COLO668 (cell line): ENCODE data around the gene RMND5A.
A peak's percentile ranks its signal among the peaks of the same experiment; 100 is the strongest.

Experiments
- DNase-seq: peaks from one replicate; lab custom pipeline; 2025; ENCODE audit not compliant: unreplicated experiment; lab: John Stamatoyannopoulos, UW

RMND5A gene

DNA sequence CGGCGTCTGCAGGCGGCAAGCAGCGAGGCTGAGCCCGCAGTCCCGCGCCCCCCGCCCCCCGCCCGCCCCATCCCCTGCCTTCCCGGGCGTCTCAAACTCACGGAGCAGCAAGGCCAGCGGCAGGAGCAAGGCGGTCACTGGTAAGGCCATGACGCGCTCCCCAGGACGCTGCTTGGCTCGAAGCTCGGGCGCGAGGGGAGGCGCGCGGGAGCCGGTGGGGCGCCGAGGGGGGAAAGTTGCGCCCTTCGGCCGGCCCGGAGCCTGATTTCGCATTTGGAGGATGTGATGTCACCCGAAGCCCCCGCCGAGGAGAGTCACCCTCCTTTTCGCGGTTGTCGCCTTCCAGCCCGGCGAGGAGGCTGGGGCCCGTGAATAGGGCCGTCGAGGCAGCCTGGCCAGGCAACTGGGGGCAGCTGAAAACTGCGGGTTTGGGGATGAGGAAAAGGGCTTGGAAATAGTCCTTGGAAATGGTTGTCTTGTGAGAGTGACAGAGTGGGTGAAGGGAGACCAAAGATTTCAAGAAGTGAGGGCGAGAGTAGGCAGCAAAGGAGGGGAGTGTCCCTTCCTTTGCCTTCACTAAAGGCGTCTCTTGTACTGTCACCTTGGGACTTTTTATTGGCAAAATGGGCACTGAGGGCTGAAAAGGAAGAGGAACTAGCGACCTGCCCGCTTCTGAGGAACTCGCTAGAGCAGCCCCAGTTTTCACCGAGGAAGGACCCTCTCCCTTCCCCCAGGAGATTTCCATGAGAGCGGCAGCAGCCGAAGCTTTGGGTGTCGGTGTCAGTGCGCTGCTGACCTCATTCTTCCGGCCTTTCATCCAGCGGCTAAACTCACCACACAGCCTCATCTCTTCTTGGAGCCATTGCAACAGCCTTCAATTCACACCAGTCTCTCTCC, 70.8 kb downstream of the RMND5A start, which contains the start of gene CD8A:
CD8A (minus strand) TSS at position 238 of the 897 bp plus-strand sequence; CDS start at position 150, 88 bp downstream.
- DNase-seq = peak; percentile 16

DNA sequence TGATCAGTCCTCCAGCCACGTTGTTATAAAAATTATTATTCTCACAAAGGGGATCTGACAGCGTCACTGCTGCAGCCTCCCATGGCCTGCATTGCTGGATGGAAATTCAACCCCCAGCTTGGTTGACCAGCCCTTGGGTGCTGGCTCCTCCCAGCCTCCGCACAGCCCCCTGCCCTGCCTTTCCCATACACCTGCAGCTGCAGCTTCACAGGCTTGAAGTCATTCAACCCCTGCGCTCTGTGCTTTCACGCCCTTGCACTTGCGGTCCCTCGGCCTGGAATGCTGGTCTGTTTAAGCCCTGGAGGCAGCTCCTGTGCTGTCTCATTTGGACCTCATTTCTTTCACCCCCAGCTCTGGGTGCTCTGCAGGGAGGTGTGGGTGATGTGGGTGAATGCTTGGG, 71.5 kb downstream of the RMND5A start:
- no peak for DNase-seq

DNA sequence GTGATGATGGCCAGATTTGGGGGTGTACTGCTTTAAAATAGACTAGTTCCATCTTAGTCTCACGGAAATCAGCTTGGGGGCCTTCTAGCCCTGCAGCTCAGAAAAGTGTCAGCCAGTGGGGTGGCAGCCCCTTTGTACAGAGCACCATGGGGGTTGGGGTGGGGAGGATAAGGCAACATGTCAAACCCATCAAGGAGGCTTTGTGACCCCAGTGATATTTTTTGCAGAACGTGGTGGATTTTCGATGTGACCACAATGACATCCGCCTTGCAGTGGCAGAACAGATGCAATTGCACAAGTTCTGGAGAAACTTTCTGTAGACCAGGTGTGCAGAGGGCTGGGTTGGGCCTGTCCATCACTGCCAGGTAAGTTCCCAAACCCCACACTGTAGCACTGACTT, 73.7 kb downstream of the RMND5A start:
- DNase-seq = no peak

DNA sequence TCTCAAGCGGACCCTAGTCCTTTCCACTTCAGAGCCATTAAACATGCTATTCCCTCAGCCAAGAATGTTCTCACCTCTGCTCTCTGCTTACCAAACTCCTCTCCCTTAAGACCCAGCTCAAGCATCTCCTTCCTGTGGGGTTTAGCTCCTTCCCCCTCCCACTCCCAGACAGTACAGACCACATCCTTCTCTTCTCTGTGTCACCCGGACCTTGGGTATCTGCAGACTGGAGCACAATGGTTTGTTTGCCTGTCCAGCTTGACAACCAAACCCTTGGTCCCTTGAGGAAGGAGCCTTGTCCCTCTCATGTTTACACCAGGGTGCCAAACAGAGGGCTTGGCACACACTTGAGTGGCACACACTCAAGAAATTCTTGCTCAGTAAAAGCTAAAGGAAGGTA, 74.8 kb downstream of the RMND5A start:
- DNase-seq = no peak

DNA sequence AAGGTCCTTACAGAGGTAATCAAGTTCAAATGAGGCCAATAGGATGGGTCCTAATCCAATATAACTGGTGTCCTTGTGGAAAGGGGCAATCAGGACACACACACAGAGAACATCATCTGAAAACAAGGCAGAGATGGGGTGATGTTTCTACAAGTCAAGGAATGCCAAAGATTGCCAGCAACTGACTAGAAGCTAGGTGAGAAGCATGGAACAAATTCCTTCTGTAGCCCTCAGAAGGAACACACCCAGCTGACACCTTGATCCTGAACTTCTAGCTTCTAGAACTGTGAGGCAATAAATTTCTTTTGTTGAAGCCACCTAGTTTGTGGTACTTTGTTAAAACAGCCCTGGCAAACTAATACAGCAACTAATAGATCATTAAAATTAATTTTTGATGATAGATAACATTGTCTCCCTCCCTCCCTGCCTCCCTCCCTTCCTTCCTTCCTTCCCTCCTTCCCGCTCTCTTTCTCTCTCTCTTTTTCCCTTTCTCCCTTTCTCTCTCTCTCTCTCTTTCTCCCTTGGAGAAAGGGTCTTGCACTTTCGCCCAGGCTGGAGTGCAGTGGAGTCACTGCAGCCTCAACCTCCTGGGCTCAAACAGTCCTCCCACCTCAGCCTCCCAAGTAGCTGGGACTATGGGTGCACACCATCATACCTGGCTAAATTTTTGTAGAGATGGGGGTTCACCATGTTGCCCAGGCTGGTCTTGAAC, 80.9 kb downstream of the RMND5A start:
- no peak for DNase-seq

DNA sequence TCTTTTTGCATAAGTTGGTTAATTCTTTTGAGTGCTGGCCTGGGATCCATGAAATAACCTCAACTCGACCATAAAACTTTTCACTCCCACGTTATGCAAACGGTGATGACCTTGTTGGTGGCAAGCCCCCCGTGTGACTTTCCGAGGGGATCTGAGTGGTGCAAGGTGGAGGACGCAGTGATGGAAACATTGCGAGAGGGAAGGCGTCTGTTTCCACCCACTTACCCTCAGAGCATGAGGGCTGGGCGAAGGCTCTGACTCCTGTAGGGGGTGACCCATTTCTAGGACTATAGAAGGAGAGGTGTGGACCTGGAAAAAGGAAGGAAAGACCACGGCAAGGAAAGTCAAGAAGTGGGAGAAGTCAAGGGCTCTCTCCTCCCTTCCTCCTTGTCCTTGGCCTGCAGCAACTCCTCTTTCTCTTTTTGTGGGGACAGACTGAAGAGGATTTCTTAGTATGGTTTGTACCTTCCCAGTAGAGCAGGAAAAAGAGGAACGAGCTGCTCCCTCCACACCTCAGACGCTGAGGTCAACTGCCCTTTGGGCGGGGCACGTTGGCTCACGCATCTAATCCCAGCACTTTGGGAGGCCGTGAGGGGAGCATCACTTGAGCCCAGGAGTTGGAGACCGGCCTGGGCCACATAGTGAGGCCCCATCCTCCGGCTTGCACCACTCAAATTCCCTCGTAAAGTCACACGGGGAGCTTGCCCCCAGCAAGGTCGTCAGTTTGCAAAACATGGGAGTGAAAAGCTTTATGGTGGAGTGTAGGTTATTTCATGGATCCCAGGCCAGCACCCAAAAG, 86.2 kb downstream of the RMND5A start:
- DNase-seq = no peak

DNA sequence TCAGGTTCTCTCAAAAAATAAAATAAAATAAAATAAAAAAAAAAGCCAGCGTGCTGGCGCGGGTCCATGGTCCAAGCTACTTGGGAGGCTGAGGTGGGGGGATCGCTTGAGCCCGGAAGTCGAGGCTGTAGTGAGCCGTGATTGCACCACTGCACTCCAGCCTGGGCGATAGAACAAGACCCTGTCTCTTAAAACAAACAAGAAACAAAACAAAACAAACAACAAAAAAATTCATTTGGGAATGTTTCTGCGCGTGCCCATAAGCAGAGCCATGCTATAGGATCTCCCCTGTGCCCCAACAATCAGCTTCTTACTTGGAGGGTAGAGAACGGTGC, 87.0 kb downstream of the RMND5A start:
- DNase-seq = no peak

DNA sequence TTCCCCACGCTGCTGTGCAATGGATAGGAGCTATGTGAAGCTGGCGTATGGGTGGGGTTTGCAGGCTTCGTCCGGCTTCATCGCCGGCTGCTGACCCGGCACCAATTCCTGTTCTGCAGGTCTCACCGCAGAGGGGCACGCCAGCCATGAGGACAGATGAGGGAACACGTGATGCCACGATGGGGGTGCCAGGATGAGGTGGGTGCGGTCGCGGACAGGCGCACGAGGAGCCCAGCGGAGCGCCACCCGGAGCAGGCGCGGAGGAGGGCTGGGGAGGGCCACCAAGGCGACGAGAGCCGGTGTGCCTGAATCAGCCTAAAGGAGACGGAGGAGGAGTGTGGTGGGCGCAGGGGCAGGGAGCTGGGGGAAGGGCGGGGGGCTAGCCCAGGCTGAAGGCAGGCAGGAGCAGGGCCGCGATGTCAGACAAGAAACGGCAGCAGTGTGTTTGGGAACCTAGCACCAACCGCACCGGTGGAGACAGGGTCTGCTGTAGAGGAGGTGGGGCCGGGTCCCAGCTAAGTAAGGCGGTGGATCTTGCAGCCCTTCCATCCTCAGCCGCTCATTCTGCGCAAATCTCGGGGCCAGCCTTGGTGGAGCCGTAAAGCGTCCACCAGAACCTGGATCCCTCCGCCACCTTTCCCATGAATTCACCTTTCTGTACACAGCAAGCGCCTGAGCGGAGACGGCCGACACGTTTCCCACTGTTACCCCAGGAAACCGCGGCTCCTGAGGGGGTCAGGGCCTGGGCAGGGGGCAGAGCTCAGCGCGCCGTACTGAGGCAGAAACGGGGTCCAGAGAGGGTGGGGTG, 87.6 kb downstream of the RMND5A start:
- DNase-seq = peak; percentile 53

DNA sequence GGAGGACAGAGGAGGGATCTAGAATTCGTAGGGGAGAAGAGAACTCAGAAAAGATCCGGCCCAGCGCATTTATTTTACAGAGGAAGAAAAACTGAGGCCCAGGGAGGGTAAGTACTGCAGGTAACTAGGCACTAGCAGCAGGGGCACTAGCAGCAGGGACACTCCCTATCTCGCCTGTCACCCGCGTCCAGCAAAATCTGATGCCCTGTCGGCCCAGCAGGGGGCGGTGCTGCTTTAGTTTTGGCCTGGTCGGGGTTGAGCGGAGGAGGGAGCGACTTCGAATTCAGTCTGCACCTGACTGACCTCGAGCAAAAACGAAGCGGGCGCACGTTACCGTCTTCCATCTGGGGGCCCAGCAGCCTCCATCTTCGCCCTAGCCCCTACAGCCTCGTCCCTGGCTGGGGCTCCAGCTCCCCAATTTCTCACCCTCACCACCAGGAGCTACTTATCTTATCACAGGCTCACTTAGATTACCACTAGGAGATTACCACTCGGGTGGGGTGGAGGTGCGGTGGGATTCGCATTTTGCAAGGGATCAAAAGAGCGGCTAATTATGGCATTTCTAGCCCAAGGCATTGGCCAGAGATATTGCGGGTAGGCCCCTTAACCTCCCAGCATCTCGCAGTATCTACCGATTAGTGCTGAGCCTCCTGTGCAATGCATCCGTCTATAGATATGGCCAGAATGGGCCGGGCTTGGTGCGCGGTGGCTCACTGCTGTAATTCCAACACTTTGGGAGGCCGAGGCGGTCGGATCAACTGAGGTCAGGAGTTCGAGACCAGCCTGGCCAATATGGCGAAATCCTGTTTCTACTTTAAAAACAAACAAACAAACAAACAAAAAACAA, 88.4 kb downstream of the RMND5A start:
- peak; percentile 86 for DNase-seq

DNA sequence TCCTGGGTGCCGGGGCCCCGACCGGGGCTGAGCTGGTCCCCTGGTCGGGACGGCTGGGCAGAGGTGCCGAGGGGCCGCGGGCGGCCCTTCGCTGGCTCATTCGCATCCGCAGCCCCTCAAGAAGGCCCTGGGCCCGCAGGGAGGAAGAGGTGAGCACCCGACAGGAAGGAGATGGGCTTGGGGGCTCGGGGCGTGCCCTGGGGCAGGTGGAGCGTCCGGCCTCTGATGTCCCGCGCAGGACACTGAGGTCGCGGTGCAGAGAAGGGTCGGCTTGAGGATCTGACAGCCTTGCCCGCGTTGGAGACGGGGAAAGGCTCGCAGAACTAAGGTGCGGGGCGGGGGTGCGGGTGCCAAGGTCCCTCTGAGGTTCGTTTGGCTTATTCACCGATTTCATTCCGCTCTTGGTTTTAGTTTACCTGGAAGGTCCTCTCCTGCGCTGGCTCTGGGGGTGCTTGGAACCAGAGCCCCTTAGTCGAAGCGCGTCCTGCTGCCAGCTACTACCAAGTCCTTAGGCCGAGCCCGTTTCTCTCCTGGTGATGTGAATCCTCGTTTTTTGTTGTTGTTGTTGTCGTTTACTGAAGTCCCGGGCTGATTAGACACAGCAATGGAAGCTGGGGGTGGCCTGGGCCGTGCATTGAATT, 89.5 kb downstream of the RMND5A start:
- no peak for DNase-seq

DNA sequence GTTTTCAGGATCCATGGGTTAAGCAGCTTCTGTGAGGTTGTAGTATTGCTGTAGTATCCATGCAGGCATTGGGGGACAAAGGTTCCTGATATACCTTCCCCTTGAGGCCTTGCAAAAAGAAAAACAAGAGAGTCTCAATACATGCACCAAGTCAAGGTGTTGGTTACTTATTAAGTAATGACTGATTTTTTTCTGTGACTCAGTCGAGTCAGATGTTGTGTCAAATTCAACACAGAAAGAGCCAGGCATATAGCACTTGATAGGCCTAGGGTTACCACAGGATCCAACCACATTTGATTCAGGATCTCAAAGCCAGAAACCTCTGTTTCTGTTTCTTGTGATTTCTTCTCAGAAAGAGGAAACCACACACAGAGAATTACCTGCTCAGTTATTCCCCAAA, 95.5 kb downstream of the RMND5A start:
- no peak for DNase-seq

DNA sequence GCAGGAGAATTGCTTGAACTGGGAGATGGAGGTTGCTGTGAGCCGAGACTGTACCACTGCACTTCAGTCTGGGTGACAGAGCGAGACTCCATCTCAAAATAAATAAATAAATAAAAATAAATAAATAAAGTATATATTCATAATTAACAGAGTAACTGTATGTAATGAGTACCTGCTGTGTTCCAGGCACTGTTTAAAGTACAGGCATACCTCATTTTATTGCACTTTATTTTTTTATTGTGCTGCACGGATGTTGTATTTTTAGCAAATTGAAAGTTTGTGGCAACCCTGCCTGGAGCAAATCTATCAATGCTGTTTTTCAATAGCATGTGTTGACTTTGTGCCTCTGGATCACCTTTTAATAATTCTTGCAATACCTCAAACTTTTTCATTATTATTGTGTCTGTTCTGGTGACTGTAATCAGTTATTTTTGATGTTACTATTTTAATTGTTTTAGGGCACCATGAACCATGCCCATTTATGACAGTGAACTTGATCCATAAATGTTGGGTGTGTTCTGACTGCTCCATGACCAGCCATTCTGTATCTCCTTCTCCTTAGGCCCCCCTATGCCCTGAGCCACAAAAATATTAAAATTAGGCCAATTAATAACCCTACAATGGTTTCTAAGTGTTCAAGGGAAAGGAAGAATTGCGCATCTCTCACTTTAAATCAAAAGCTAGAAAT, 98.2 kb downstream of the RMND5A start:
- no peak for DNase-seq

DNA sequence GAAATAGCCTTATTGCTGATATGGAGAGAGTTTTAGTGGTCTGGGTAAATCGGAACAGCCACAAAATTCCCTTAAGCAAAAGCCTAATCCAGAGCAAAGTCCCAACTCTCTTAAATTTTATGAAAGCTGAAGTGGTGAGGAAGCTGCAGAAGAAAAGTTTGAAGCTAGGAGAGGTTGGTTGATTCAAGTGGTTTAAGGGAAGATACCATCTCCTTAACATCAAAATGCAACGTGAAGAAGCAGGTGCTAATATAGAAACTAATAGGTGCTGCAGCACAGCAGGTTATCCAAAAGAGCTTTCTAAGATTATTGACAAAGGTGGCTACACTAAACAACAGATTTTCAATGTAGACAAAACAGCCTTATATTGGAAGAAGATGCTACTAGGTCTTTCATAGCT, 98.9 kb downstream of the RMND5A start:
- DNase-seq = no peak

DNA sequence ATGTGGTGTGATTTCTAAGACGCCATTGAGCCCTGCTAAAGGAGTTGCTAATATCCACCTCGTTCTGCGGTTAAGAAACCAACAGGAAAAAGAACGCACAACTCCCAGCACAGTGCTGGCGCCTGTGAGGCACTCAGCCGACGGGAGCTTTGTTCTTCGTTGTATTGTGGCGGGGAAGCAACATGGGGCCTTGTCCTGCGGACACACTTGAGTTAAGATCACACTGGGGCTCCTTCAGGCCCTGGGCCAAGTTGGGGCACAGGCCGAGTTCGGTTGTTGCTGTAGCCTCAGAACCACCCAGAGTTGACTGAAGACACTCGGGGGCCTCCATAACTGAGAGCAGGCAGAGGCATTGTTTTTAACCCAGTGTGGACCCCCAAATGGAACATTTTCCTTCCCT, 101.2 kb downstream of the RMND5A start:
- no peak for DNase-seq

DNA sequence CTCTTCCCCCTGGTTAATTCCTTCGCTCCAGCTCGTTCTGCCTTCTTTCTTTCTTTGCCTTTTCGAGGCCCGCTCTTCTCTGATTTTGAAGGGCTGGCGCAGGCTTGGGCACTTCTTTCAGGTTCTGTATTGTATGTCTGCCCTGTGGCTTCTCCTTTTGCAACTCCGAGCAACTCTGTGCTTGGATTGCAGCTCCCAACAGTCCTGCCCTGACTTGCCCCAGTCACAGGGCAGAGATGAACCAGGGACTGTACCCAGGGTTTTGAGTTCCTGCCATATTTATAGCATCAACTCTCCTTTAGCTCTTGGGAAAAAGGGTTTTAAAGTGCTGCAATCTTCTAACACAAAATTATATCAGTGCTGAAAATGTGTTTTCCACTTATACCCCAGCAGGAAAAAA, 101.8 kb downstream of the RMND5A start:
- DNase-seq = no peak

DNA sequence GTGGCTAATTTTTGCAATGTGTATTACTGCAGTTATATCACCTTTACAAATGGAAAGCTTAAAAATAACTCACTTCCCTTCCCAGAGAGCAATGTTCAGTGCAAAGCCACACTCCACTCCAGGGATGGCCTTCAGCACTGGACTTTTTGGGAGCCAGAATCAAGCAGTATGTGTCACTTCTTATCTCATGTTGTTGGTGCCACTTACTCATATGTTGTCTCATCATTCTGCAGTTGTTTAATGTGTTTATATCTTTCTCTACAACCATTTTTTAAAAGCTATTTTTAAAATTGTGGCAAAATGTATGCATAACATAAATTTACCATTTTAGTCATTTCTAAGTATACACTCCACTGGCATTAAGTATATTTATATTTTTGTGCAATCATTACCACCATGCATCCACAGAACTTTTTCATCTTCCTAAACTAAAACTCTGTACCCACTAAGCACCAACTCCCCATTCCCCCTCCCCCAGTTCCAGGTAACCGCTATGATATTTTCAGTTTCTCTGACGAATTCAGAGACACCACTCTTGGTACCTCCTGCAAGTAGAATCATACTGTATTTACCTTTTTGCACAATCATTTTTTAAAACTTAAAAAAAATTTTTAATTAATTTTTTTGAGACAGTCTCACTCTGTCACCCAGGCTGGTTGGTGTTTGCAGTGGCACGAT, 102.7 kb downstream of the RMND5A start:
- no peak for DNase-seq

DNA sequence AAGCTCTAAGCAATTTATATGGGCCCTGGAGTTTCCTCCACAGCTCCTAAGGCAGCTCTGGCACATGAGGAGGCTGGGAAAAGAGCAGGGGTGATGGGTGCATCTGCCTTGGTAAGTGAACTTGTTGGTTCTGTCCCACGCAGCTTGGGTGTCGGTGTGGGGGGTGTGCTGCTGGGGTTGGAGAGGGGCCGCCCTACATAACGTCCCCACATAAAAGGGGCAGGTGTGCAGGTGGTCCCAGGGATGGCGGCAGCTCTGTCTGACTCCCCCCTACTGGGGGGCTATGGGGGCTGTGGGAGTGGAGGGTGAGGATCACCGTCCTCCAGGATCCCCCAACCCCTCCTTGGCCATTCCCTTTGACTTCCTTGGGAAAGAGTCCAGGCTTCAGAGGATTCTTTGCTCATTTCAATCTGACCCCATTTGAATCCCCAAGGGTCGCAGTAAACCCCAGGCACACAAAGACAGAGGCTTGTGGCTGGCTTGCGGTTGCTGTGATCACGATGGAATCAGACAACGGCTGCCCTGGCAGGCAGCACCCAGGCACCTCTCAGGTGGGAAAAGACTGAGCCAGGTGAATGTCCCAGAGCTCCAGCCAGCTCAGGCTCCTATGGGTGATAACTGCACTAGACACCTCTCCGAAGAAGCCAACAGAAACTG, 105.1 kb downstream of the RMND5A start:
- DNase-seq = no peak
